GM13977 (cell line): ENCODE data around the gene ATP11A.

ENCODE experiments used
- DNase-seq: peaks from one replicate; pipeline ENCODE4 v3.0.0; 2012; ENCODE audit warnings: low spot score
- in situ Hi-C: fragments of 300-500 bp; cut with MboI; formaldehyde crosslinking; loops from one replicate; pipeline ENCODE4 v1.12.0; 2022; ENCODE audit warnings: low sequenced_read_pairs, low pct_unique_long_range_greater_than_20kb, mixed read lengths, inconsistent platforms; ENCODE audit not compliant: unreplicated experiment
- TF ChIP-seq, protein P1 (sequence below): IDR thresholded peaks from 2 replicates; pipeline ENCODE4 v1.5.1; 2012; ENCODE audit warnings: mild to moderate bottlenecking, control low read depth; ENCODE audit not compliant: insufficient read depth; ENCODE audit errors: extremely low read depth, missing control alignments

Gene ATP11A

DNA sequence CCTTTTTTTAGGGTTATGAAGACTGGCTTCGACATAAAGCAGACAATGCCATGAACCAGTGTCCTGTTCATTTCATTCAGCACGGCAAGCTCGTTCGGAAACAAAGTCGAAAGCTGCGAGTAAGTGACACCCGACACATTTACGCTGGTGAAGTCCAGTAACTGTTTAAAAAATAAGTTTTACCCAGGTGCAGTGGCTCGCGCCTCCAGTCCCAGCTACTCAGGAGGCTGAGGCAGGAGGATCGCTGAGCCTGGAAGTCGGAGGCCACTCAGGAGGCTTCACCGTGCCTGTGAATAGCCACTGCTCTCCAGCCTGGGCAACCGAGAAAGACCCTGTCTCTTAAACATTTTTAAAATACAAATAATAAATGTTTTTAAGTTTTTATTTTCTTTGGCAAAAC is 120.8 kb downstream of the ATP11A start:
- DNase-seq = no peak
- in situ Hi-C loops = no loop called here

DNA sequence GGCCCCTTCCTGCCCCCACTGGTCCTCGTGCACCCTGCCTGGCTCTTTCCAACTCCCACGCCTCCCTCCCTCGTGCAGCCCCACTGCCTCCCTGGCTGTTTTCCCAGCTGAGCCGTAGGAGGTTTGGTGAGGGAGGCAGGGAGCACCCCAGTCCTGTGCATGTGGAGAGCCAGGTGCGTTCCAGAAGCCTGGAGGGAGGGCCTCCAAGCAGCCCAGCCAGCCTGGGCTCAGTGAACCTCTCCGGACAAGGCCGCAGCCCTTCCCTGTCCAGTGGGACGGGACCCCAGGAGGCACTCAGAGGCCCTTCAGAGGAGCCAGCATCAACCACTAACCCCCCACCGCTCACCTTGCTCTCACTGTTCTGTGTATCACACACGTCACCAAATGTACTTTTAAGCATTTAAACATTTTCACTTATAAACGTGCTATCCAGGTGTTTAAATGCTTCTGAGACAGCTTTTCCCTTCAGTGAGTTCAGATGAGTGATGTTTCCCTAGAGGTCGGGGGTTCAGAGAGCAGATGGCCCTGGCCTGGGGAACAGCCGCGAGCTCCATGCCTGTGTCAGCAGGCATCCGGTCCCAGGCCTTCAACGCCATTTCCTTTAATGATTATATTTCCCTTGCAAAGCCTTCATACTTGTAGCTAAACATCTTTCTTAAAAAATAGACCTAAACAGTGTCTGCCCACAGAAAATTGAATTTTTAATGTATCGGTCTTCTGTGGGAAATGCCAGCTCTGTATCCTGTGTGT is 122.6 kb downstream of the ATP11A start:
- in situ Hi-C loops = no loop called here

More for the DNA sequence above, 120.8 kb downstream of the ATP11A start:
- TF ChIP-seq, protein P1, sequence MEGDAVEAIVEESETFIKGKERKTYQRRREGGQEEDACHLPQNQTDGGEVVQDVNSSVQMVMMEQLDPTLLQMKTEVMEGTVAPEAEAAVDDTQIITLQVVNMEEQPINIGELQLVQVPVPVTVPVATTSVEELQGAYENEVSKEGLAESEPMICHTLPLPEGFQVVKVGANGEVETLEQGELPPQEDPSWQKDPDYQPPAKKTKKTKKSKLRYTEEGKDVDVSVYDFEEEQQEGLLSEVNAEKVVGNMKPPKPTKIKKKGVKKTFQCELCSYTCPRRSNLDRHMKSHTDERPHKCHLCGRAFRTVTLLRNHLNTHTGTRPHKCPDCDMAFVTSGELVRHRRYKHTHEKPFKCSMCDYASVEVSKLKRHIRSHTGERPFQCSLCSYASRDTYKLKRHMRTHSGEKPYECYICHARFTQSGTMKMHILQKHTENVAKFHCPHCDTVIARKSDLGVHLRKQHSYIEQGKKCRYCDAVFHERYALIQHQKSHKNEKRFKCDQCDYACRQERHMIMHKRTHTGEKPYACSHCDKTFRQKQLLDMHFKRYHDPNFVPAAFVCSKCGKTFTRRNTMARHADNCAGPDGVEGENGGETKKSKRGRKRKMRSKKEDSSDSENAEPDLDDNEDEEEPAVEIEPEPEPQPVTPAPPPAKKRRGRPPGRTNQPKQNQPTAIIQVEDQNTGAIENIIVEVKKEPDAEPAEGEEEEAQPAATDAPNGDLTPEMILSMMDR = no peak

DNA sequence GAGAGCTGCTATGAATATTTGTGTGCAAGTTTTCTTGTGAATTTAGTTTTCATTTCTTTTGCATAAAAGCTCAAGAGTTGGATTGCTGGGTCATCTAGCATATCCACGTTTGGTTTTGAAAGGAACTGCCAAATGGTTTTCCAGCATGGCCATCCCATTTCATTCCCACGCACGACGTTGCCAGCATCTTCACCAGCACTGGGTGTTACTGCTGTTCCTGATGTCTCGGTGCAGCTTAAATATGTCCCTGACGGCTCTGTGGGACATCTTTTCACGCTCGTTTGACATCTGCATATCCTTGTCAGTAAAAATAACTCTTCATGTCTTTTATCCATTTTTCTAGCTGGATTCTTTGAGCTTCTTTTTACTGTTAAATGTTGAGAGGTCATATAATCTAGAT is 123.7 kb downstream of the ATP11A start:
- no peak for DNase-seq
- TF ChIP-seq, protein P1 = no peak
- in situ Hi-C loops = no loop called here

More for the DNA sequence above, 122.6 kb downstream of the ATP11A start:
- DNase-seq = no peak
- TF ChIP-seq, protein P1 = no peak

DNA sequence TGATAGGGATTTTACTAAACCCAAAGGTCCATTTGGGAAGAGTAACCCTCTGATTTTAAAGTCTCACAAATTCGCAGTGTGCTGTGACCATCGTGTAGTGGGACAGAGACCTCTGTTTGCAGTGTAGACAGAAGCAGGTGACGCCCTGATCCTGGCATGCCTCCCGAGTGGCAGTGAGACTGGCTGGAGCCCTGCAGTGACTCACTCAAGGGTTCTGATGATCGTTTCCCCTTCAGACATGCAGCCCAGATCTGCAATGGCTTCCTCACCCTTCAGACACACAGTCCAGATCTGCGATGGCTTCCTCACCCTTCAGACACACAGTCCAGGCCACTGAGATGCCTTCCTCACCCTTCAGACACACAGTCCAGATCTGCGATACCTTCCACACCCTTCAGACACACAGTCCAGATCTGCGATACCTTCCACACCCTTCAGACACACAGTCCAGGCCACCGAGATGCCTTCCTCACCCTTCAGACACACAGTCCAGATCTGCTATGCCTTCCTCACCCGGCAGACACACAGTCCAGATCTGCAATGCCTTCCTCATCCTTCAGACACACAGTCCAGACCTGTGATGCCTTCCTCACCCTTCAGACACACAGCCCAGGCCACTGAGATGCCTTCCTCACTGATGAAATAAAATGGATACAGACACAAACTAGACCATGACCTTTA is 125.2 kb downstream of the ATP11A start:
- no peak for DNase-seq
- TF ChIP-seq, protein P1 = no peak
- in situ Hi-C loops = no loop called here

DNA sequence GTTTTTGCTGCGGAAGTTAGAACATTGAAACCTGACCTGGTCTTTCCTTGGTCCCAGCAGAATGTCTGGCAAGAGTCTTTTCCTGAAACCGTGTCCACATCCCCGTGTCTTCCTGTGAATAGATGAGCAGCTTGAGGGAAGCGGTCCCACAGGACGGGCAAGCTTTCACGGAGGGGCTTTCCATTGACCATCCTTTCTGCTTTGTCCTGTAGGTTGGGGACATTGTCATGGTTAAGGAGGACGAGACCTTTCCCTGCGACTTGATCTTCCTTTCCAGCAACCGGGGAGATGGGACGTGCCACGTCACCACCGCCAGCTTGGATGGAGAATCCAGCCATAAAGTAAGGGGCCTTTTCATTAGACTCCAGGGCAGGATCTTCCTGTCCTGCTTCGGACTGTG is 126.0 kb downstream of the ATP11A start:
- no peak for DNase-seq
- TF ChIP-seq, protein P1 = no peak
- in situ Hi-C loops = no loop called here

DNA sequence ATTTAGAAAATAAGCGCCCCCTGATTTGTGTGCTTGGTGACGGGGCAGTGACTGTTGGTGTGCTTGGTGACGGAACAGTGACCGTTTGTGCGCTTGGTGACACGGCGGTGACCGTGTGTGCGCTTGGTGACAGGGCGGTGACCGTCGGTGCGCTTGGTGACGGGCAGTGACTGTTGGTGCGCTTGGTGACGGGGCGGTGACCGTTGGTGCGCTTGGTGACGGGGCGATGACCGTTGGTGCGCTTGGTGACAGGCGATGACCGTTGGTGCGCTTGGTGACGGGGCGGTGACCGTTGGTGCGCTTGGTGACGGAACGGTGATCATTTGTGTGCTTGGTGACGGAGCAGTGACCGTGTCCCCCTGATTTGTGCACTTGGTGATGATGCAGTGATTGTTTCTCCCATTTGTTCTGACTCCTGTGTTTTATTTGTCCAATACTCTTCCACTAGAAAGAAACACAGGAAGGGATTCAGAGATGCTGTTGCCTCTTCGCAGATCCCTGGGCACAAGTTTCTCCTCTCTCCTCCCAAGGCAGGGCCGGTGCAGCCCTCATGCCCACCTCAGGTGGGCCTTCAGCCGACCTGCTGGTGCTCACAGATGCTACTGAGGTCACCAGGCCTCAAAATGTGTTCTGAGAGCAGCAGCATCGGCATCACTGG is 128.3 kb downstream of the ATP11A start:
- TF ChIP-seq, protein P1 = no peak
- DNase-seq = no peak
- in situ Hi-C loops = no loop called here
